ENCODE results near the gene MYL2.

MYL2 gene

GRCh38 chr12:110880651-110881050 is 39.7 kb downstream of the MYL2 start:
- no peak for TF ChIP-seq CTCF (IDR thresholded peaks at IDR 0.05; ENCODE audit: insufficient read depth, low read depth, low read length, missing control alignments)
- H3K4me3 ChIP-seq (ENCODE audit: low read depth, low read length), result no peak overlapping the region
- DNase-seq (ENCODE audit: low read depth), result no peak

GRCh38 chr12:110874781-110875180 is 45.6 kb downstream of the MYL2 start:
- no peak overlapping the region for H3K4me3 ChIP-seq (ENCODE audit: low read depth, low read length)
- DNase-seq (ENCODE audit: low read depth), result no peak
- TF ChIP-seq CTCF (IDR thresholded peaks at IDR 0.05; ENCODE audit: insufficient read depth, low read depth, low read length, missing control alignments), result no peak

- no peak overlapping the region for H3K4me3 ChIP-seq (ENCODE audit: low read depth, low read length)
- DNase-seq (ENCODE audit: low read depth), result no peak
- no peak for TF ChIP-seq CTCF (IDR thresholded peaks at IDR 0.05; ENCODE audit: insufficient read depth, low read depth, low read length, missing control alignments)
Observed at GRCh38 chr12:110874351-110874750, 46.0 kb downstream of the MYL2 start.

- TF ChIP-seq CTCF (IDR thresholded peaks at IDR 0.05; ENCODE audit: insufficient read depth, low read depth, low read length, missing control alignments), result no peak
- H3K4me3 ChIP-seq (ENCODE audit: low read depth, low read length), result no peak overlapping the region
- DNase-seq (ENCODE audit: low read depth), result no peak
Observed at GRCh38 chr12:110872100-110872499, 48.3 kb downstream of the MYL2 start.

GRCh38 chr12:110869803-110870202 is 50.6 kb downstream of the MYL2 start:
- no peak overlapping the region for H3K4me3 ChIP-seq (ENCODE audit: low read depth, low read length)
- DNase-seq (ENCODE audit: low read depth), result no peak
- TF ChIP-seq CTCF (IDR thresholded peaks at IDR 0.05; ENCODE audit: insufficient read depth, low read depth, low read length, missing control alignments), result no peak

GRCh38 chr12:110869026-110869425 is 51.4 kb downstream of the MYL2 start:
- no peak for DNase-seq (ENCODE audit: low read depth)
- no peak overlapping the region for H3K4me3 ChIP-seq (ENCODE audit: low read depth, low read length)
- no peak for TF ChIP-seq CTCF (IDR thresholded peaks at IDR 0.05; ENCODE audit: insufficient read depth, low read depth, low read length, missing control alignments)

- no peak for DNase-seq (ENCODE audit: low read depth)
- no peak overlapping the region for H3K4me3 ChIP-seq (ENCODE audit: low read depth, low read length)
- TF ChIP-seq CTCF (IDR thresholded peaks at IDR 0.05; ENCODE audit: insufficient read depth, low read depth, low read length, missing control alignments), result no peak
Observed at GRCh38 chr12:110865521-110865920, 54.9 kb downstream of the MYL2 start.

Data from GM12865 (cell line).